GM12878 (cell line): ENCODE results near the gene EPB41. TPM values are rescaled to one million over a fixed set of nuclear protein-coding genes. Genes with fewer than 3 reads are reported as not detected.

Experiments used
- CEBPB ChIP-seq, 2 experiments: fragments of 150-350 bp in 1 of 2; IDR thresholded peaks; 2 replicates each; pipeline ENCODE4 v1.6.1; 2012 to 2014; ENCODE audit warnings: low read depth in 2 of 2, low read length in 2 of 2, borderline replicate concordance in 1 of 2, inconsistent platforms in 1 of 2
- CREB1 ChIP-seq: IDR thresholded peaks from 2 replicates; pipeline ENCODE4 v1.6.1; 2012; ENCODE audit warnings: low read depth, mild to moderate bottlenecking, inconsistent platforms
- CREM ChIP-seq: IDR thresholded peaks from 2 replicates; pipeline ENCODE4 v1.6.1; 2014; ENCODE audit warnings: antibody characterized with exemption, low read depth
- E2F8 ChIP-seq: fragments of 450-650 bp; IDR thresholded peaks from 2 replicates; pipeline ENCODE4 v1.6.1; 2018; ENCODE audit warnings: mild to moderate bottlenecking, low read depth, moderate library complexity; ENCODE audit not compliant: partially characterized antibody
- FOS ChIP-seq: IDR thresholded peaks from 3 replicates; pipeline ENCODE4 v1.6.1; 2011; ENCODE audit warnings: borderline replicate concordance; ENCODE audit not compliant: insufficient read length; ENCODE audit errors: extremely low read depth
- HDAC2 ChIP-seq: fragments of 200-600 bp; sonication (generic); IDR thresholded peaks from 2 replicates; pipeline ENCODE4 v1.6.1; 2017
- IKZF2 ChIP-seq, 2 experiments: fragments of 450-650 bp; IDR thresholded peaks; 2 replicates each; pipeline ENCODE4 v1.6.1; 2017; ENCODE audit warnings: mild to moderate bottlenecking in 2 of 2, moderate library complexity in 2 of 2
- JUNB ChIP-seq: IDR thresholded peaks from 2 replicates; pipeline ENCODE4 v1.6.1; 2016; ENCODE audit warnings: antibody characterized with exemption, mild to moderate bottlenecking
- KAT2A ChIP-seq: conservative IDR thresholded peaks from 2 replicates; pipeline ENCODE4 v1.6.1; 2011; ENCODE audit warnings: low read depth, low read length; ENCODE audit not compliant: control insufficient read depth
- KDM1A ChIP-seq: fragments of 200-600 bp; sonication (generic); IDR thresholded peaks from 2 replicates; pipeline ENCODE4 v1.6.1; 2016; ENCODE audit warnings: borderline replicate concordance
- NR2C1 ChIP-seq: fragments of 450-650 bp; IDR thresholded peaks from 2 replicates; pipeline ENCODE4 v1.6.1; 2017; ENCODE audit warnings: antibody characterized with exemption, mild to moderate bottlenecking, moderate library complexity
- PAX5 ChIP-seq: IDR thresholded peaks from 2 replicates; pipeline ENCODE4 v1.6.1; 2011; ENCODE audit warnings: low read depth, low read length, borderline replicate concordance
- POLR2AphosphoS2 ChIP-seq: IDR thresholded peaks from 2 replicates; pipeline ENCODE4 v1.6.1; 2011; ENCODE audit warnings: low read depth, mild to moderate bottlenecking, low read length, improper control_type of control experiment, moderate library complexity
- RAD51 ChIP-seq: fragments of 450-650 bp; IDR thresholded peaks from 2 replicates; pipeline ENCODE4 v1.6.1; 2016; ENCODE audit warnings: moderate library complexity, mild to moderate bottlenecking, inconsistent platforms
- SIN3A ChIP-seq: IDR thresholded peaks from 2 replicates; pipeline ENCODE4 v1.6.1; 2012; ENCODE audit warnings: low read depth, low read length, improper control_type of control experiment
- SKIL ChIP-seq: fragments of 450-650 bp; IDR thresholded peaks from 2 replicates; pipeline ENCODE4 v1.6.1; 2017; ENCODE audit warnings: mild to moderate bottlenecking, low read depth, inconsistent platforms; ENCODE audit not compliant: poor library complexity, severe bottlenecking
- SMAD5 ChIP-seq: IDR thresholded peaks from 2 replicates; pipeline ENCODE4 v1.6.1; 2016; ENCODE audit warnings: antibody characterized with exemption, low read depth
- TBL1XR1 ChIP-seq: IDR thresholded peaks from 2 replicates; pipeline ENCODE4 v1.6.1; 2012; ENCODE audit warnings: low read depth, low read length, improper control_type of control experiment
- ZNF217 ChIP-seq: fragments of 450-650 bp; IDR thresholded peaks from 2 replicates; pipeline ENCODE4 v1.6.1; 2017; ENCODE audit warnings: antibody characterized with exemption, mild to moderate bottlenecking
- polyA plus RNA-seq, 11 experiments: library from polyadenylated mRNA; depleted of rRNA in 4 of 11; unstranded in 6 of 11; stranded (reverse) in 5 of 11; fragments of >200 nt; fragmentation: Nextera tagmentation in 4 of 11; fragmentation: Illumina TruSeq in 1 of 11; extraction: Ambion mirVana in 4 of 11; extraction: Trizol in 1 of 11; gene quantifications; 1 replicate in 1 of 11; 2 replicates in 10 of 11; pipeline versions ENCODE4 v1.2.1 to v1.2.3, GENCODE V29; 2011 to 2016; ENCODE audit warnings: inconsistent platforms in 2 of 11, missing spikeins in 2 of 11, low read depth in 1 of 11
- total RNA-seq, 4 experiments: library from RNA; depleted of rRNA in 3 of 4; stranded (reverse); fragments of >200 nt in 3 of 4; fragmentation: Illumina TruSeq in 1 of 4; extraction: Trizol in 1 of 4; gene quantifications; 2 replicates each; pipeline versions ENCODE4 v1.2.1 to v1.2.3, GENCODE V29; 2013 to 2021
- TF ChIP-seq, protein P1 (sequence below): fragments of 450-650 bp; conservative IDR thresholded peaks from 2 replicates; pipeline ENCODE4 v1.6.1; 2017; ENCODE audit warnings: mild to moderate bottlenecking, moderate library complexity
- TF ChIP-seq, protein P2 (sequence below): fragments of 450-650 bp; IDR thresholded peaks from 2 replicates; pipeline ENCODE4 v1.6.1; 2017; ENCODE audit warnings: antibody characterized with exemption, mild to moderate bottlenecking, moderate library complexity

Gene EPB41
- total and polyA plus RNA-seq, 10 of the 15 experiments (the other 5 are each of a cell fraction or from before 2014, with no cell fraction given): 1.1 to 77.6 (median 58.8) TPM

DNA sequence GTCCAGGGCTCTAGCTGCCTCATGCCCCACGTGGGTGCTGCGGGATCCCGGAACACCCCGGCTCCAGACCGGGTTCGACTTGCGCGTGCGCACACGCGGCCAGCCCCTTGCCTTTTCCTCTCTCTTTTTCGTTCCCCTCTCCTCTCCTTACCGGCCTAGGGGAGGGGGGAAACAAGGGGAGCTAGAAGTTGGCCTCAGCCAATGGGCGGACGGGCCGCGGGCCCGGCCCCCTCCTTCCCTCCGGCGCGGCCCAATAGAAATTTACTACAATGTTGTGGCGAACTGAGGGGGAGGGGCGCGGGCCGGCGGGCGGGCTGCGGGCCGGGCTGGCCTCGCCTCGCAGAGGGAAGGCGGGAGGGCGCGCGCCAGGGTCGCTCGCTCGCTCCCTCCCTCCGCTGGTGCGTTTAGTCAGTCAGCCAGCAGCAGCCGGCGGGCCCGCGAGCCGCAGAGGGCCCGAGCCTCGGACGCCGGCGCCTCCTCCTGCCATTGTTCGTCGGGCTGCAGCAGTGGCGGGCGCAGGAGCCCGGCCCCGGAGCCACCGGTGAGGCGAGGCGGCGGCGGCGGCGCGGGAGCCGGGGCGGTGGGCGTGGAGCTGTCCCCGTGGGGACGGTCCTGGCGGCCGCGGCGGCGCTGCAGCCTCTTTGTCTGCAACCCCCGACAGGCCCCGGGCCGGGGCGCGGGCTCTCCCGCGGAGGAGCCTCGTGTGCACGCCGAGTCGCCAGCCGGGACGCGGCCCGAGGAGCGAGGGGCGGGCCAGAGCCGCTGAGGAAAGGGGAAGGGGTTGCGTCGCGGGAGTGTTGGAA, at the start of gene EPB41 (continued):
- TF ChIP-seq ZNF217 (0 out of 2 replicates have a peak, but pooled peaks have one; percentile 53), E2F8 (no peak), CREM (no peak), HDAC2 (no peak), PAX5 (no peak), CREB1 (0 out of 2 replicates have a peak, but pooled peaks have one; percentile 25), CEBPB (IDR thresholded peaks at IDR 0.05; ENCODE audit: borderline replicate concordance in 1 of 2, low read depth in 2 of 2, low read length in 2 of 2) (no peak), KDM1A (no peak), POLR2AphosphoS2 (no peak), IKZF2 (IDR thresholded peaks at IDR 0.05) (no peak), NR2C1 (no peak), KAT2A (no peak), SMAD5 (no peak), SKIL (no peak), RAD51 (no peak), TBL1XR1 (no peak), JUNB (no peak), SIN3A (peak; percentile 34; the same call in 1 of the 2 replicates), FOS (no peak)
- TF ChIP-seq, protein P1, sequence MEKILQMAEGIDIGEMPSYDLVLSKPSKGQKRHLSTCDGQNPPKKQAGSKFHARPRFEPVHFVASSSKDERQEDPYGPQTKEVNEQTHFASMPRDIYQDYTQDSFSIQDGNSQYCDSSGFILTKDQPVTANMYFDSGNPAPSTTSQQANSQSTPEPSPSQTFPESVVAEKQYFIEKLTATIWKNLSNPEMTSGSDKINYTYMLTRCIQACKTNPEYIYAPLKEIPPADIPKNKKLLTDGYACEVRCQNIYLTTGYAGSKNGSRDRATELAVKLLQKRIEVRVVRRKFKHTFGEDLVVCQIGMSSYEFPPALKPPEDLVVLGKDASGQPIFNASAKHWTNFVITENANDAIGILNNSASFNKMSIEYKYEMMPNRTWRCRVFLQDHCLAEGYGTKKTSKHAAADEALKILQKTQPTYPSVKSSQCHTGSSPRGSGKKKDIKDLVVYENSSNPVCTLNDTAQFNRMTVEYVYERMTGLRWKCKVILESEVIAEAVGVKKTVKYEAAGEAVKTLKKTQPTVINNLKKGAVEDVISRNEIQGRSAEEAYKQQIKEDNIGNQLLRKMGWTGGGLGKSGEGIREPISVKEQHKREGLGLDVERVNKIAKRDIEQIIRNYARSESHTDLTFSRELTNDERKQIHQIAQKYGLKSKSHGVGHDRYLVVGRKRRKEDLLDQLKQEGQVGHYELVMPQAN: peak; percentile 96
- TF ChIP-seq, protein P2, sequence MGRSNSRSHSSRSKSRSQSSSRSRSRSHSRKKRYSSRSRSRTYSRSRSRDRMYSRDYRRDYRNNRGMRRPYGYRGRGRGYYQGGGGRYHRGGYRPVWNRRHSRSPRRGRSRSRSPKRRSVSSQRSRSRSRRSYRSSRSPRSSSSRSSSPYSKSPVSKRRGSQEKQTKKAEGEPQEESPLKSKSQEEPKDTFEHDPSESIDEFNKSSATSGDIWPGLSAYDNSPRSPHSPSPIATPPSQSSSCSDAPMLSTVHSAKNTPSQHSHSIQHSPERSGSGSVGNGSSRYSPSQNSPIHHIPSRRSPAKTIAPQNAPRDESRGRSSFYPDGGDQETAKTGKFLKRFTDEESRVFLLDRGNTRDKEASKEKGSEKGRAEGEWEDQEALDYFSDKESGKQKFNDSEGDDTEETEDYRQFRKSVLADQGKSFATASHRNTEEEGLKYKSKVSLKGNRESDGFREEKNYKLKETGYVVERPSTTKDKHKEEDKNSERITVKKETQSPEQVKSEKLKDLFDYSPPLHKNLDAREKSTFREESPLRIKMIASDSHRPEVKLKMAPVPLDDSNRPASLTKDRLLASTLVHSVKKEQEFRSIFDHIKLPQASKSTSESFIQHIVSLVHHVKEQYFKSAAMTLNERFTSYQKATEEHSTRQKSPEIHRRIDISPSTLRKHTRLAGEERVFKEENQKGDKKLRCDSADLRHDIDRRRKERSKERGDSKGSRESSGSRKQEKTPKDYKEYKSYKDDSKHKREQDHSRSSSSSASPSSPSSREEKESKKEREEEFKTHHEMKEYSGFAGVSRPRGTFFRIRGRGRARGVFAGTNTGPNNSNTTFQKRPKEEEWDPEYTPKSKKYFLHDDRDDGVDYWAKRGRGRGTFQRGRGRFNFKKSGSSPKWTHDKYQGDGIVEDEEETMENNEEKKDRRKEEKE: no peak
